Measurements from ENCODE around the gene TSPO.
"Not testable (repeated sequence)": the region's sequence is repeated elsewhere in the genome, so short reads cannot be mapped to it uniquely, and the experiment has no call there.

The TSPO gene

DNA sequence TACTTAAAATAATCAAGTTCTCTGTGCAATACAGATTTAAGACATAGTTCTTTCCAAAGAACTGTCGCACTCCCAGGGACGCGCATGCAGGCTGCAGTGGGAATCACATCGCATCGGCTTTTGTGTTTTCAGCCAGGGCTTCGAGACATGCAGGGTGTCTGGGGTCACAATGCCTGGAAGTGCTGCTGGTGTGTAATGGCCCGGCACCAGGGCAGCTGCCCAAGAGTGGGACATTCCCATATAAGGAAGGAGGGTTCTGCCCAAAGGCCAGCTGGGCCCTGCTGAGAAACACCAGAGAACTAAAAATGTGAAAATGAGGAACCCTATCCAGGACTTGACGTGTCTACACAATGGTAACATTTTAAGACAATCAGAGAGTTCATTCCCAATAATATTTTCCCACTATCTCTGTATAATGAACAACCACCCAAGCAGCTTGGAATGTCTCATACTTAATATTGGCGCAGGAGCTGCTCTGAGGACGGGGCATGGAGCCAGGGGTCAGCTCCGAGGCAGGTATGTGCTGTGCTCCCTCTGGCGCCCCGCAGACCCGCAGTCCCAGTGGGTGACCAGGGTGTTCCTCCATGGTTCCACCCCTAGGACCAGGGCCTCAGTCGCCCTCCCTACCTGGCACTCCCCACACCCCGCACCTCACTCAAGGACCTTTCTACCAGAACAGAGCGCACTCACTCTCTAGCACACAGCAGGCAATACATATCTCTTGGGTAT, 19.4 kb upstream of the TSPO start:
- DNase-seq: no peak

- no peak for DNase-seq
Observed at GRCh38 chr22:43133401-43133800, 18.0 kb upstream of the TSPO start.

DNA sequence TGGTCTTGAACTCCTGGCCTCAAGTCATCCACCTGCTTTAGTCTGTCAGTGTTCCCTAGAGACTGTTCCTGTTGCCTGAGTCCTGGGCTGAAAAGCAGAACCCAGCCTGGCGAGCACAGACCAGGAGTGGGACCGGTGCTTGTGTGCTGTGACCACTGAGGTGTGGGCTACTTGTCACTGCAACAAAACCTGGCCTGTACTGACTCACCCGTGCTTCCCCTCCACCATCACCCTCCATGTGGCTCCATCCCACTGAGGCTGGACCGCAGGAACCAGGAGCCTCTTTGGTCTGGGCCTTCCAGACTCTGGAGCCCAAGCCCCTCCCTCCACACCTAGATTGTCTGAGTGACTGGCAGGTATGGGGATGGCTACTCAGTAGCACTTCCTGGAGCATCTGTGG, 16.8 kb upstream of the TSPO start:
- DNase-seq: no peak

DNA sequence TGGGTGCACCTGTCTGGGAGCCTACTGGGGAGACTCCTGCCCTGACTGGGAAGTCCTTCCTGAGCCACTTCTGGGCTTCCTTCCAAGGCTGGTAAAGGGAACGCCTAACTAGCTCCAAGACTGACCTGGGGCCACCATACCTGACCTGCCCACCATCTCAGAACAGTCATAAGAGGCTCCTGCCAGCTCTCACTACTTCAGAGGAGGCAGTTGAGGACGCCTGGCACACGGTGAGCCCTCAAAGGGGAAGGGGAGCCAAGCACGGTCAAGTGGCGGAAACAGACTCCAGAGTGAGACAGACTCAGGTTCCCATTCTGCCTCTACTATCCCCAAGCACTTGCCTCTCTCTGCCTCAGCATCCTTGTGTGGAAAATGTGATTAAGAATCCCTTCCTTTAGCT, 15.8 kb upstream of the TSPO start:
- no peak for DNase-seq

GRCh38 chr22:43136255-43136654, 15.1 kb upstream of the TSPO start:
- DNase-seq: no peak

- no peak for DNase-seq
Observed at GRCh38 chr22:43136801-43137200, 14.6 kb upstream of the TSPO start.

- DNase-seq: peak; percentile 59
Observed at GRCh38 chr22:43142880-43143562, 8.3 kb upstream of the TSPO start, which contains the start of gene MCAT. TSS of gene MCAT (minus strand) at chr22:43143398. CDS start at chr22:43143348, 50 bp downstream.

DNA sequence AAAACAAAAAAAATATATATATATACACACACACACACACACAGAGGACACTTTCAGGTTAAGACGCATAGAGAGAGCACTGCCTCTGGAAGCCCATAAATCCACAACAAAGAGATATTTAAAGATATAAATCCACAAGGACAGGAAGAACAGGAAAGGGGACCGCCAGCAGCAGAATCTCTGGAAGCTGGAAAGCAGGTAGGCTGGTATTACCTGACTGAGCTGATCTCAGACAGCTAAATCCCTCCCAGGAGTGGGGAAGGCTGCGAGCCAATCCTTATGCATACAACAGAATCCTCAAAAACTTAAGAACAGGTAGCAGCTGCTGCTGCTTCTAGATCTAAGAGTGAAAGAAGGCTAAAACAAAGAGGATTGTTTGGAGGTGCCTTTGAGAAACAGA, 6.4 kb upstream of the TSPO start:
- DNase-seq: no peak

GRCh38 chr22:43145371-43145770, 6.0 kb upstream of the TSPO start:
- not testable (repeated sequence) for DNase-seq

GRCh38 chr22:43146332-43146731, 5.0 kb upstream of the TSPO start:
- DNase-seq: not testable (repeated sequence)

DNA sequence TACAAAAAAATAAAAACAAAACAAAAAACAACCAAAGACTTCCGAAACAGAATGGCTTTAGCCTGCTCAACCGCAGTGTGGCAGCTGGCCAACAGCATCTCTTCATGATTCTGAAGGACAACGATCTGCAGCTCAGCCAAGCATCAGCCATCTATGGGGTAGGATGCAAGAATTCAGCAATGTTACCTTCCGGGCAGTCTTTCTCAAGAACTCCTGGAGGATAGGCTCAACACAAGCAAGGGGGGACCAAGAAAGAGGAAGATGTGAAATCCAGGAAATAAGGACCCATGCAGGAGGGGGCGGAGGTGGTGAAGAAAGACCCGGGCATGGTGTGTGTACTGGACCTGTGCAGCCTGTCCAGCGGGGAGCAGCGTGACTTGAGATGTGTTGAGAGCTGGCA, 3.5 kb upstream of the TSPO start:
- DNase-seq: no peak

DNA sequence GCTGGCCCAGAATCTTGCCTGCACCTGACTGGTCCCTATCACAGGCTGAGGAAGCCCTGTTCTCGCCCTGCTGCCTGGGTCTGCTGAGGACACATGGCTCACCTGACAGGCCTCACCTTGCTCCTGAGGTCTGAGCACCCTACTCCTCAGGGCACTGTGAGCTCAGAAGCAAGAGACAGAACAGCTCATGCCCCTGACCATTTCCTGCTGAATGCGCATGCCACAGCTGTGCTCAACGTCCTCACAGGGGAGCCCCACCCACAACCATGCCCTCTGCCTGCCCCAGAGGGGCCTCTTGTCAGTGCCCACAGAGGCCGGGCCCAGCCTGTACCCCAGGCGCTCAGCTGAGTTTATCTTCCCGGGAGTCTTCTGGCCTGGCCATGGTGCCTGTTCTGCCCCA, 2.8 kb upstream of the TSPO start:
- DNase-seq: no peak

- DNase-seq: no peak
Observed at GRCh38 chr22:43150731-43151206, 590 bp upstream of the TSPO start.

DNA sequence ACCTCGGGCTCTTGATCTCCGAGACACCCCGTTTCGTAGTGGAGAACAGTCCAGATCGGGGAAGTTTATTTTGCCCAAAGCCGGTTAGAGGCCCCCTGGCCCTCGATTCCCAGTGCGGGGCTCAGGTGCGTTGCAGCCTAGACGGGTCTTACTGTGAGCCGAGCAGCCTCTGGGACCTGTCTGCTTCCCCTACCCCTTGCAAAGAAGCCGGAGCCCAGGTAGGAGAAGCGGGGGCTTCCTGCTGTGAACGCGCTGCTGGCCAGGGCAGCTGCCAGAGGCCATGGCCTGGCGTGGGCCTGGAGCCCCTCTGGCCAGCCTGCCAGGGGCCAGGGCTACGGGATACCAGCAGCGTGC, 621 bp downstream of the TSPO start:
- DNase-seq: no peak

GRCh38 chr22:43152357-43153071, 1.2 kb downstream of the TSPO start:
- no peak for DNase-seq

GRCh38 chr22:43153899-43154298, 2.5 kb downstream of the TSPO start:
- no peak for DNase-seq

DNA sequence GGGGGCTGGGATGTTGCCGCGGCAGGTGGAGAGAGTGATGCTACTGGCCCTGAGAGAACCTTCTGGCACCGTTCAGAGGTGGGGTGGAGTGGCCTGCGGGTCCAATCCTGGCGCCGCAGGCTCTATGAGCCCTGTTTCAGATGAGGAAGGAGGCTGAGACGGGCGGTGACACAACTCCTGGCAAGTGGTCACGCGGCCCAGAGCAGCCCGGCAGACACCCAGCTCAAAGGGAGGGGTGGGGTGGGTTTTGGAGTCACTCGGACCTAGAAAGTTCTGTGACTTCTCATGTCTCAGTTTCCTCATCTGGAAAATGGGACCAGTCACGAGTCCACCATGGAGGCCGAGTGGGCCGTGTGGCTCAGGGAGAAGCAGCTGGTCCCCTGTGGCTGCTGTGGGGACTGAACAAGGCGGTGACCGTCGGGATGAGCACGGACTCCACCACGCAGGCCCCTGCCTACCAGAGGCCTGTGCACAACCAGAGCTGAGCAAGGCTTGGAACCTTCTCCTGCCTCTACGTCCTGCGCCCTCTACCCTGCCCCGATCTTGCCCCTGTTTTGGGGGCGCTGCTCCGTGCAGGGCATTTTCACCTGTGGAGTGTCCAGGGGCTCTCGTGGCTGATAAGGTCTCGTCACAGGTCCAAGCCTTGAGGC, 3.7 kb downstream of the TSPO start:
- DNase-seq: no peak

DNA sequence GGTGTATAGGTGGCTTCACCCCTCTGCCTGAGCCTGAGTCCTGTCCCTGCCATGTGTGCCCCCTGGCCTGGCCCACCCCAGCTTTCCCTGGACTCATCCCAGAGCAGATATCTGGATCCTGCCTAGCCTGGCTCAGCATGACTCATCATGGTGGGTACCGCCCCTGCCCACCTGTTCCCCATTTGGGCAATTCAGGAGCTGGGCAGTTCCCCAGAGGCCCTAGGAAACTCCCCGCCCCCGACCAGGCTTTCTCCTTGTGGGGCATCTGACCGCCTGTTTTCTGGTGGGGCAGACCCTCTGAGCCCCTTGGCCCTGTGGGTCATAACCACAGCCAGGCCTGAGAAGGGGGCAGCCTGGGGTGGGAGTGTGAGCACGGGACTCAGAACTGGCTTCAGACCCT, 4.4 kb downstream of the TSPO start:
- DNase-seq: no peak

DNA sequence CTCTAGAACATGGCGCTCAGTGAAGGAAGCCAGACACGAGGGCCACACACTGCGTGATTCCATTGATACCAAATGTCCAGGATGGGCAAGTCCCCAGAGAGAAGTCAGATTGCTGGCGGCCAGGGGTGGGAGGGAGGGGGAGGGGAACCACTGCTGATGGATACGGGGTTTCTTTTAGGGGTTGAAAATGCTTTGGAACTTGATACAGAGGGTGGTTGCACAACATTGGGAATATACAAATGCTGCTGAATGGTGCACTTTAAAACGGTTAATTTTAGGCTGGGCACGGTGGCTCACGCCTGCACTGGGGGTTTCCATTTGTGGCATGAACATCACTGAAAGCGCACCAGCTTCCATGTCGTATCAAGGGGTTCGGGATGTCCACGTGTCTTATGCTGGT, 5.1 kb downstream of the TSPO start:
- no peak for DNase-seq

GRCh38 chr22:43157874-43158546, 6.7 kb downstream of the TSPO start:
- no peak for DNase-seq

DNA sequence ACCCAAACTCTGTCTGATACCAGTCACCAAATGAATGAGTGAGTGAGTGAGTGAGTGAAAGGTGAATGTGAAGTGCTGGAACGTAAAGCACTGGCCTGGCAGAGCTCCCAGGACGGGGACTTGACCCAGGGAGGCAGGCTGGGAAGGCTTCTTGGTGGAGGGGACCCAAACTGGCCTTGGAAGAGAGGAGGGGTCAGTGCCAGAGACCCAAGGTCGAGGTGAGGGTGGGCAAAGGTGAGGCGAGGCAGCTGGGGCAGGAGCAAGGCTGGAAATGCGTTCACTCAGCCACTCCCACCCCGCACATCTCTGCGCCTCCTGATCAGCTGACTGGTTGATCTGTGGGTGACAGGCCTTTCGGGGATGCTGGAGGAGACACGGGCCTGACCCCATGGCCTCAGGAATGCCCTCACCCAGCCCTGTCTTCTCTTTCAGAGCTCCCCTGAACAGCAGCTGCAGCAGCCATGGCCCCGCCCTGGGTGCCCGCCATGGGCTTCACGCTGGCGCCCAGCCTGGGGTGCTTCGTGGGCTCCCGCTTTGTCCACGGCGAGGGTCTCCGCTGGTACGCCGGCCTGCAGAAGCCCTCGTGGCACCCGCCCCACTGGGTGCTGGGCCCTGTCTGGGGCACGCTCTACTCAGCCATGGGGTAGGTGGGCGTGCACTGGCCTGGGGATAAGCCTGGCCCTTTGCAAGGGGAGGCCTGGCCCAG, 7.6 kb downstream of the TSPO start:
- DNase-seq: no peak

DNA sequence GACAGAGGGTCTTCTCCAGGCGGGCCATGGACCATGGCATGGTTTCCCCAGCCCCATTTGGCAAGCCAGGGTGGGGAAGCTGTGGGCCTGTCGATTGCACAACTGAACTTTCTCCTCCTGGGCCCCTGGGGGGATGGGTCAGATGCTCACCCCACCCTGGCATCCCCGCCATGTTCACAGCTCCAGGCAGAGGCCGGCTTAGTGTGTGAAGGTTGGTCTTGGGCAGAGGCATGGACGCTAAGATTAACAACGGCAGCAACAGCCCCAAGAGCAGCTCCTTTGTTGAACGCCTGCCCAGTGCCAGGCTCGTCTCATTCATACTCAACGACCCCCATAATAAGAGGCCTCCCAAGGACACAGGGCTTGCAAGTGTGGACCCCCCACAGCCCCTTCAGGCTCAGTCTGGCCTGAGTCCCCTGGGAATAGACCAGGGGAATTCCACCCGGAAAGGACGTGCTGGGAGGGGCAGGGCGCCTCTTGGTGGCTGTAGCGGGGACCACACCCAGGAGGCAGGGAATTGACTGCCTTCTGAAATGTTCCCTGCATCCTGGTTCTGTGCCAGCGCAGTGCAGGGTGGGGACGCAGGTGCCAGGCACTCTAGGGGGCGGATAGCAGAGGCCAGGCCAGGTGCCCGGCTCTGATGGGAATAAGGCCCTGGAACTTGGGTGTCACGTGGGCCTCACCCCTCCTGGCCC, 8.3 kb downstream of the TSPO start:
- DNase-seq: no peak
